T-helper 17 cell (primary cell): Measurements from ENCODE around the gene XAF1. TPM values are rescaled to one million over a fixed set of nuclear protein-coding genes. Genes with fewer than 3 reads are reported as not detected.

ENCODE experiments used
- ATAC-seq: fragments of 150-1000 bp; cut with Tn5 transposase; 2 replicates; pipeline ENCODE4 v1.10.0; 2021; ENCODE audit warnings: mild to moderate bottlenecking, moderate library complexity
- DNase-seq, 3 donors: peaks; one replicate each; pipeline versions ENCODE4 v3.0.0 to v3.0.0-alpha.2; 2020 to 2021
- H3K9me3 ChIP-seq: one replicate; pipeline ENCODE4 v1.7.0; 2013; ENCODE audit warnings: low read length, mild to moderate bottlenecking; ENCODE audit not compliant: control insufficient read depth, poor library complexity, severe bottlenecking
- H3K27ac Mint-ChIP-seq: one replicate; pipeline ENCODE4 v1.8.0; 2022; ENCODE audit warnings: mild to moderate bottlenecking, moderate library complexity, mixed read lengths
- H3K27me3 Mint-ChIP-seq: one replicate; pipeline ENCODE4 v1.8.0; 2022; ENCODE audit warnings: mixed read lengths
- H3K36me3 Mint-ChIP-seq: one replicate; pipeline ENCODE4 v1.8.0; 2022; ENCODE audit warnings: low read depth, mixed read lengths
- H3K4me1 Mint-ChIP-seq: one replicate; pipeline ENCODE4 v1.8.0; 2022; ENCODE audit warnings: mild to moderate bottlenecking, mixed read lengths
- H3K4me3 Mint-ChIP-seq: one replicate; pipeline ENCODE4 v1.8.0; 2022; ENCODE audit warnings: mild to moderate bottlenecking, moderate library complexity, mixed read lengths
- total RNA-seq, 4 donors: library from RNA in 2 of 4; stranded (reverse) in 2 of 4; gene quantifications; one replicate each; pipeline ENCODE4 v1.2.3 and lab custom pipeline; 2022 to 2026

Gene XAF1
- 10 to 100 TPM; 41.2 to 53.2 TPM for total RNA-seq
- 46.2 to 82.2 reads per million in 2 donors for total RNA-seq (lab: John Stamatoyannopoulos, UW)

GRCh38 chr17:6755731-6756184 lies at the start of gene XAF1:
Gene XAF1 (plus strand): TSS chr17:6756046. CDS start chr17:6756079, 33 bp downstream.
- peaks cover 12% of the 10 kb centered on the region for H3K36me3 Mint-ChIP-seq
- H3K9me3 ChIP-seq, result no peaks in the 10 kb centered on the region
- peak within 1 kb of the TSS; percentile 100 for H3K4me3 Mint-ChIP-seq
- ATAC-seq (peak; percentile 84), DNase-seq (peak in 1 of 3 donors; percentile 13)
- H3K27ac Mint-ChIP-seq, result peak within 1 kb of the TSS; percentile 96
- peaks cover 27% of the 10 kb centered on the region for H3K4me1 Mint-ChIP-seq
- no peaks in the 10 kb centered on the region for H3K27me3 Mint-ChIP-seq

- H3K9me3 ChIP-seq, result no peaks in the 10 kb centered on the region
- H3K36me3 Mint-ChIP-seq, result no peaks in the 10 kb centered on the region
- ATAC-seq (no peak), DNase-seq (no peak)
- peaks cover 74% of the 10 kb centered on the region for H3K27me3 Mint-ChIP-seq
- peaks cover 3% of the 10 kb centered on the region for H3K4me1 Mint-ChIP-seq
- no peak overlapping the region for H3K4me3 Mint-ChIP-seq
- peak overlapping the region; percentile 34 for H3K27ac Mint-ChIP-seq
These were observed 49.3 kb upstream of the XAF1 start for GRCh38 chr17:6706499-6706898.

GRCh38 chr17:6706996-6707395 lies 48.9 kb upstream of the XAF1 start:
- peak overlapping the region; percentile 34 for H3K27ac Mint-ChIP-seq
- DNase-seq, result no peak
- H3K27me3 Mint-ChIP-seq, result peaks cover 79% of the 10 kb centered on the region
- peaks cover 3% of the 10 kb centered on the region for H3K4me1 Mint-ChIP-seq
- no peaks in the 10 kb centered on the region for H3K36me3 Mint-ChIP-seq
- H3K4me3 Mint-ChIP-seq, result no peak overlapping the region
- no peaks in the 10 kb centered on the region for H3K9me3 ChIP-seq
- no peak for ATAC-seq

- ATAC-seq, result no peak
- no peak overlapping the region for H3K4me3 Mint-ChIP-seq
- no peak for DNase-seq
- no peaks in the 10 kb centered on the region for H3K9me3 ChIP-seq
- peaks cover 11% of the 10 kb centered on the region for H3K4me1 Mint-ChIP-seq
- no peaks in the 10 kb centered on the region for H3K36me3 Mint-ChIP-seq
- no peak overlapping the region for H3K27ac Mint-ChIP-seq
- H3K27me3 Mint-ChIP-seq, result peaks cover 84% of the 10 kb centered on the region
These were observed 47.4 kb upstream of the XAF1 start for GRCh38 chr17:6708357-6708961.

- DNase-seq (no peak), ATAC-seq (no peak)
- Mint-ChIP-seq H3K27me3 (peaks cover 81% of the 10 kb centered on the region), H3K4me1 (peaks cover 16% of the 10 kb centered on the region), H3K27ac (no peak overlapping the region), H3K36me3 (peaks cover 4% of the 10 kb centered on the region), H3K4me3 (no peak overlapping the region)
- no peaks in the 10 kb centered on the region for H3K9me3 ChIP-seq
These were observed 45.5 kb upstream of the XAF1 start for GRCh38 chr17:6710317-6710716.

- no peak for DNase-seq
- Mint-ChIP-seq H3K27ac (no peak overlapping the region), H3K27me3 (peaks cover 88% of the 10 kb centered on the region), H3K36me3 (peaks cover 4% of the 10 kb centered on the region), H3K4me1 (peaks cover 16% of the 10 kb centered on the region), H3K4me3 (peak overlapping the region; percentile 41)
- H3K9me3 ChIP-seq, result no peaks in the 10 kb centered on the region
- no peak for ATAC-seq
These were observed 44.7 kb upstream of the XAF1 start for GRCh38 chr17:6711081-6711674.

GRCh38 chr17:6711681-6712057 lies 44.2 kb upstream of the XAF1 start:
- ATAC-seq, result no peak
- peaks cover 88% of the 10 kb centered on the region for H3K27me3 Mint-ChIP-seq
- peaks cover 4% of the 10 kb centered on the region for H3K36me3 Mint-ChIP-seq
- H3K4me1 Mint-ChIP-seq, result peaks cover 16% of the 10 kb centered on the region
- DNase-seq, result no peak
- no peak overlapping the region for H3K27ac Mint-ChIP-seq
- no peaks in the 10 kb centered on the region for H3K9me3 ChIP-seq
- peak overlapping the region; percentile 41 for H3K4me3 Mint-ChIP-seq

- H3K36me3 Mint-ChIP-seq, result peaks cover 4% of the 10 kb centered on the region
- H3K9me3 ChIP-seq, result no peaks in the 10 kb centered on the region
- H3K27me3 Mint-ChIP-seq, result peaks cover 84% of the 10 kb centered on the region
- no peak for ATAC-seq
- no peak overlapping the region for H3K27ac Mint-ChIP-seq
- H3K4me3 Mint-ChIP-seq, result peak overlapping the region; percentile 67
- DNase-seq, result no peak
- H3K4me1 Mint-ChIP-seq, result peaks cover 16% of the 10 kb centered on the region
These were observed 43.6 kb upstream of the XAF1 start for GRCh38 chr17:6712058-6712853.

- H3K4me1 Mint-ChIP-seq, result peaks cover 16% of the 10 kb centered on the region
- H3K4me3 Mint-ChIP-seq, result peak overlapping the region; percentile 68
- peaks cover 4% of the 10 kb centered on the region for H3K36me3 Mint-ChIP-seq
- no peak for DNase-seq
- H3K9me3 ChIP-seq, result no peaks in the 10 kb centered on the region
- H3K27me3 Mint-ChIP-seq, result peaks cover 83% of the 10 kb centered on the region
- ATAC-seq, result no peak
- H3K27ac Mint-ChIP-seq, result no peak overlapping the region
These were observed 43.1 kb upstream of the XAF1 start for GRCh38 chr17:6712854-6713129.

GRCh38 chr17:6713130-6713917 lies 42.5 kb upstream of the XAF1 start, which contains the start of gene SLC13A5:
Gene SLC13A5 (minus strand): TSS chr17:6713369. CDS start chr17:6713333, 36 bp downstream.
- peaks cover 83% of the 10 kb centered on the region for H3K27me3 Mint-ChIP-seq

GRCh38 chr17:6713918-6714271 lies 42.0 kb upstream of the XAF1 start:
- no peaks in the 10 kb centered on the region for H3K9me3 ChIP-seq
- no peak for ATAC-seq
- peaks cover 4% of the 10 kb centered on the region for H3K36me3 Mint-ChIP-seq
- no peak overlapping the region for H3K27ac Mint-ChIP-seq
- H3K27me3 Mint-ChIP-seq, result peaks cover 77% of the 10 kb centered on the region
- no peak for DNase-seq
- peak overlapping the region; percentile 55 for H3K4me3 Mint-ChIP-seq
- peaks cover 16% of the 10 kb centered on the region for H3K4me1 Mint-ChIP-seq

More at GRCh38 chr17:6713130-6713917, 42.5 kb upstream of the XAF1 start, which contains the start of gene SLC13A5:
- DNase-seq (no peak), ATAC-seq (no peak)
- Mint-ChIP-seq H3K4me1 (peaks cover 16% of the 10 kb centered on the region), H3K4me3 (peak within 1 kb of the TSS; percentile 76), H3K36me3 (peaks cover 4% of the 10 kb centered on the region), H3K27ac (no peak within 1 kb of the TSS)
- H3K9me3 ChIP-seq, result no peaks in the 10 kb centered on the region

GRCh38 chr17:6714315-6714874 lies 41.5 kb upstream of the XAF1 start:
- no peaks in the 10 kb centered on the region for H3K9me3 ChIP-seq
- H3K27me3 Mint-ChIP-seq, result peaks cover 76% of the 10 kb centered on the region
- DNase-seq (no peak), ATAC-seq (no peak)
- peaks cover 16% of the 10 kb centered on the region for H3K4me1 Mint-ChIP-seq
- H3K27ac Mint-ChIP-seq, result no peak overlapping the region
- H3K4me3 Mint-ChIP-seq, result peak overlapping the region; percentile 76
- H3K36me3 Mint-ChIP-seq, result peaks cover 4% of the 10 kb centered on the region
